ENCODE measurements around the gene TNPO3.

DNA sequence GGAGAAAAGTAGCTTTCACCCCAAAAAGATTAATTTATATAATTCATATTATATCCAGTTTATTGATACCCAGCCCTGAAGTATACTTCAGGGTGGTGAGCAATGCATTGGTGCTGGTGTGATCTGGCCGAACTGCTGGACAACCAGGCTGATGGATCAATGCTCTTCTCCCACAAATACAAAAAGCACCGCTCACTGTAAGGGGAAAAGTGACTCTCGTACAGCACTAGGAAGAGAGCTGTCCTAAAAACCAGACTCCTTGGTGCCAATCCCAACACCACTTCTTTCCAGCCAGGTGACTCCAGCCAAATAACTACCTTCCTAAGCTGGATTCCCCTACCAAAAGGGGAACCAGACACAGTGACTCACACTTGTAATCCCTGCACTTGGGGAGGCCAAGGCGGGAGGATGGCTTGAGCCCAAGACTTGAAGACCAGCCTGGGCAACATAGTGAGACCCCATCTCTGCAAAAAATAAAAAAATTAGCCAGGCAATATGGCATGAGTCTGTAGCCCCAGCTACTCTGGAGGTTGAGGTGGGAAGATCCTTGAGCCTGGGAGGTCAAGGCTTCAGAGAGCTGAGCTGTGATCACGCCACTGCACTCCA, 13.1 kb upstream of the TNPO3 start:
- TF ChIP-seq, protein P1, sequence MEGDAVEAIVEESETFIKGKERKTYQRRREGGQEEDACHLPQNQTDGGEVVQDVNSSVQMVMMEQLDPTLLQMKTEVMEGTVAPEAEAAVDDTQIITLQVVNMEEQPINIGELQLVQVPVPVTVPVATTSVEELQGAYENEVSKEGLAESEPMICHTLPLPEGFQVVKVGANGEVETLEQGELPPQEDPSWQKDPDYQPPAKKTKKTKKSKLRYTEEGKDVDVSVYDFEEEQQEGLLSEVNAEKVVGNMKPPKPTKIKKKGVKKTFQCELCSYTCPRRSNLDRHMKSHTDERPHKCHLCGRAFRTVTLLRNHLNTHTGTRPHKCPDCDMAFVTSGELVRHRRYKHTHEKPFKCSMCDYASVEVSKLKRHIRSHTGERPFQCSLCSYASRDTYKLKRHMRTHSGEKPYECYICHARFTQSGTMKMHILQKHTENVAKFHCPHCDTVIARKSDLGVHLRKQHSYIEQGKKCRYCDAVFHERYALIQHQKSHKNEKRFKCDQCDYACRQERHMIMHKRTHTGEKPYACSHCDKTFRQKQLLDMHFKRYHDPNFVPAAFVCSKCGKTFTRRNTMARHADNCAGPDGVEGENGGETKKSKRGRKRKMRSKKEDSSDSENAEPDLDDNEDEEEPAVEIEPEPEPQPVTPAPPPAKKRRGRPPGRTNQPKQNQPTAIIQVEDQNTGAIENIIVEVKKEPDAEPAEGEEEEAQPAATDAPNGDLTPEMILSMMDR (IDR thresholded peaks at IDR 0.05), result no peak
- no peak for TF ChIP-seq EZH2 (IDR thresholded peaks at IDR 0.05)

Data from neural progenitor cell (in vitro differentiated cells).